Globus pallidus (tissue), 1 donor: ENCODE measurements around the gene SNPH.

Experiments used
- DNase-seq: peaks from one replicate; pipeline ENCODE4 v3.0.0-alpha.2; 2015; ENCODE audit warnings: low spot score

The SNPH gene

GRCh38 chr20:1264727-1265126, 1.4 kb upstream of the SNPH start:
- DNase-seq: no peak

GRCh38 chr20:1265226-1265915, 723 bp upstream of the SNPH start:
- no peak for DNase-seq

GRCh38 chr20:1265916-1266166, 253 bp upstream of the SNPH start:
- DNase-seq: no peak

GRCh38 chr20:1267161-1267560, 1.1 kb downstream of the SNPH start:
- no peak for DNase-seq

GRCh38 chr20:1267809-1268374, 1.8 kb downstream of the SNPH start:
- DNase-seq: no peak

- DNase-seq: no peak
These were observed 3.1 kb downstream of the SNPH start for GRCh38 chr20:1269235-1269634.

- DNase-seq: no peak
These were observed 3.8 kb downstream of the SNPH start for GRCh38 chr20:1269850-1270249.

- DNase-seq: peak; percentile 37
These were observed 6.4 kb downstream of the SNPH start for GRCh38 chr20:1272368-1273100.

- DNase-seq: no peak
These were observed 7.3 kb downstream of the SNPH start for GRCh38 chr20:1273366-1273765.

- no peak for DNase-seq
These were observed 8.6 kb downstream of the SNPH start for GRCh38 chr20:1274485-1275311.

- DNase-seq: no peak
These were observed 9.8 kb downstream of the SNPH start for GRCh38 chr20:1275919-1276318.

GRCh38 chr20:1277529-1278322, 11.6 kb downstream of the SNPH start:
- DNase-seq: no peak

GRCh38 chr20:1278993-1279392, 12.9 kb downstream of the SNPH start:
- DNase-seq: no peak

GRCh38 chr20:1280195-1281102, 14.4 kb downstream of the SNPH start:
- DNase-seq: no peak

GRCh38 chr20:1281279-1282057, 15.4 kb downstream of the SNPH start:
- no peak for DNase-seq

GRCh38 chr20:1282966-1283365, 16.9 kb downstream of the SNPH start:
- no peak for DNase-seq

- DNase-seq: no peak
These were observed 17.7 kb downstream of the SNPH start for GRCh38 chr20:1283522-1284510.

- DNase-seq: no peak
These were observed 20.4 kb downstream of the SNPH start for GRCh38 chr20:1286267-1287024.
